ENCODE measurements around the gene SUSD1. TPM values are rescaled to one million over a fixed set of nuclear protein-coding genes. Genes with fewer than 3 reads are reported as not detected.

Gene SUSD1
- total and polyA plus RNA-seq, 8 donors: 2.6 to 14.8 (median 4.4) TPM

DNA sequence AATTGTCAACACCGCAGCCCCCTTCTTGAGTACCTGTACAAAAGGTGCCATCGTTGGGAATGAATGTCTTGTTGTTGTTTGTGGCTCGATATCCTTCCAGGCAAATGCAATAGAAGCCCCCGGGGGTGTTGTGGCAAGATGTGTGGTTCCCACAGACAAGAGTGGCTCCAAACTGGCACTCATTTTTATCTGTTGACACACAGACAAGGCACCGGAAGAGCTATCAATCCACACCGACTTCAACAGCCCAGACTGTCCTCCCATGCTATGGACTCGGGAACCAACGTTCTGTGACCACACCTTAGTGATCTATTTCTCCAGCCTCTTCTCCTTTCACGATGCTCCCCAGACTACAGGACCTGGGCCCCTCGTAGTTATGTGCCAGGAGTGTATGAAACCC lies 25.9 kb downstream of the SUSD1 start:
- Histone ChIP-seq H3K27me3 (no peaks in the 10 kb centered on the region), H3K4me1 (no peaks in the 10 kb centered on the region), H3K36me3 (no peaks in the 10 kb centered on the region), H3K27ac (no peak overlapping the region), H3K4me3 (no peak overlapping the region), H3K9me3 (no peaks in the 10 kb centered on the region)
- no peak for FAIRE-seq
- TF ChIP-seq, protein P1, sequence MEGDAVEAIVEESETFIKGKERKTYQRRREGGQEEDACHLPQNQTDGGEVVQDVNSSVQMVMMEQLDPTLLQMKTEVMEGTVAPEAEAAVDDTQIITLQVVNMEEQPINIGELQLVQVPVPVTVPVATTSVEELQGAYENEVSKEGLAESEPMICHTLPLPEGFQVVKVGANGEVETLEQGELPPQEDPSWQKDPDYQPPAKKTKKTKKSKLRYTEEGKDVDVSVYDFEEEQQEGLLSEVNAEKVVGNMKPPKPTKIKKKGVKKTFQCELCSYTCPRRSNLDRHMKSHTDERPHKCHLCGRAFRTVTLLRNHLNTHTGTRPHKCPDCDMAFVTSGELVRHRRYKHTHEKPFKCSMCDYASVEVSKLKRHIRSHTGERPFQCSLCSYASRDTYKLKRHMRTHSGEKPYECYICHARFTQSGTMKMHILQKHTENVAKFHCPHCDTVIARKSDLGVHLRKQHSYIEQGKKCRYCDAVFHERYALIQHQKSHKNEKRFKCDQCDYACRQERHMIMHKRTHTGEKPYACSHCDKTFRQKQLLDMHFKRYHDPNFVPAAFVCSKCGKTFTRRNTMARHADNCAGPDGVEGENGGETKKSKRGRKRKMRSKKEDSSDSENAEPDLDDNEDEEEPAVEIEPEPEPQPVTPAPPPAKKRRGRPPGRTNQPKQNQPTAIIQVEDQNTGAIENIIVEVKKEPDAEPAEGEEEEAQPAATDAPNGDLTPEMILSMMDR (IDR thresholded peaks at IDR 0.05): no peak
- WGBS, 2 donors: 82 to 84% methylated on average over 10 of the region's 10 CpGs
- intact Hi-C loops (cut with DNase I): no loop called here
- no peak for DNase-seq
- no peak for ATAC-seq

DNA sequence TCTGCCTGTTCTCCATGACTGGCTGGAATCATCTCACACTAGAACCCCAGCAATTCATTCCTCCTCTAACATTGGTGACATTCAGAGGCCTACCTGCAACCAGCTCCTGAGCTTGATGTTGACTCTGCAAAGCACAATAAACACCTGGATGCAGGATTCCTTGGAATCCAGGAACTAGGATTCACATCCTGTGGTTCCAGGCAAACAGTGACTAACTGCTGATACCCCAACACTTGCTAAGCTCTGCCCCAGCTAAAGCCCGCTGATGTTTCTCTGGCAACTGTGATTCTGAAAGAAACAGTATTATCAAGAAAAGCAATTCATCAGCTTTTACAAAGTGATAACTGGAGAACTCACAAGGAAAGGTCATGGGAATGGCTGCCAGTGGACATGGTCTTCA lies 29.2 kb downstream of the SUSD1 start:
- no peaks in the 10 kb centered on the region for H3K4me1 ChIP-seq
- no peak for FAIRE-seq
- no peak for DNase-seq

DNA sequence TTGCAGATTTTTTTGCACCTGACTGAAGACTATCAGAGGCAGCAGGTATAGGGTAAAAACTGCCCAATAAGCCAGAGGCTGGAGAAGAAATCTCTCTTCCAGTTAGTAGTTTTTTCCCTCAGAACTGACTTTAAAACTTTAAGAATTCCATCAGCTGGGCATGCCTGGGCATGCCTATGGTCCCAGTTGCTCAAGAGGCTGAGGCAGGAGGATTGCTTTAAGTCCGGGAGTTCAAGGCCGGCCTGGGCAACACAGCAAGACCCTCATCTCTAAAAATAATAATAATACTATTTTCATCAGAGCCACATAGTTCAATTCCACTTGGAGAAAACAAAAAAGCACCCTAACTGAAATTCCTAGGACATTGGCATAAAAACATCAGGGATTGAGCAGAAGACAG lies 30.3 kb downstream of the SUSD1 start:
- no peak overlapping the region for H3K27ac ChIP-seq
- intact Hi-C loops (cut with DNase I): no loop called here
- DNase-seq (no peak), FAIRE-seq (no peak), ATAC-seq (no peak)
- 97 to 98% methylated on average over 2 of the region's 2 CpGs for WGBS, 2 donors
- H3K9me3 ChIP-seq: no peaks in the 10 kb centered on the region
- TF ChIP-seq, protein P1 (IDR thresholded peaks at IDR 0.05): no peak
- no peak overlapping the region for H3K4me3 ChIP-seq
- H3K36me3 ChIP-seq: no peaks in the 10 kb centered on the region
- H3K27me3 ChIP-seq: no peaks in the 10 kb centered on the region
- H3K4me1 ChIP-seq: no peaks in the 10 kb centered on the region

More for the DNA sequence above, 29.2 kb downstream of the SUSD1 start:
- no peak for ATAC-seq
- no peaks in the 10 kb centered on the region for H3K27me3 ChIP-seq
- no peak overlapping the region for H3K27ac ChIP-seq
- no peak overlapping the region for H3K4me3 ChIP-seq
- intact Hi-C loops (cut with DNase I): no loop called here
- TF ChIP-seq, protein P1 (IDR thresholded peaks at IDR 0.05): no peak
- H3K9me3 ChIP-seq: no peaks in the 10 kb centered on the region
- no peaks in the 10 kb centered on the region for H3K36me3 ChIP-seq
- 88 to 95% methylated on average over 1 of the region's 1 CpG for WGBS, 2 donors

DNA sequence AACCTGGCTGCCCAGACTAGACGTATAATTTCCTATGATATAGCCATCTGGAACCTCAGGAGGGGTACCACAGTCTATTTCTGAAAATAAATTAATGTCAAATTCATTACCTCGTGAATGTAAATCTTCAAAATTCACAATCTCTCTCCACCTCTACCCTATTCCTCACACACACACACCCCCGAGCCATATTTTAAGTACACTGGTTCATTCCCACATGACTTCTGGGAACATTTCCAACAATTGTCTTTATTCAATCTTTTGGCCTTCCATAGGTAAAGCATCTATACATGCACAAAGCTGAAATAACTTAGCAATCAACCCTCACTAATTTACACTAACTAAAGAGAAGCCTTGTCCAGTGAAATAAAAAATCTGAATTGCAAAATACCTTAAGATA lies 32.7 kb downstream of the SUSD1 start:
- no peak overlapping the region for H3K4me3 ChIP-seq
- TF ChIP-seq, protein P1 (IDR thresholded peaks at IDR 0.05): no peak
- H3K4me1 ChIP-seq: no peaks in the 10 kb centered on the region
- no peak for FAIRE-seq
- no peak for DNase-seq
- WGBS, 2 donors: 81 to 82% methylated on average over 3 of the region's 3 CpGs
- H3K27ac ChIP-seq: no peak overlapping the region
- no peaks in the 10 kb centered on the region for H3K9me3 ChIP-seq
- ATAC-seq: no peak
- intact Hi-C loops (cut with DNase I): no loop called here
- no peaks in the 10 kb centered on the region for H3K36me3 ChIP-seq
- H3K27me3 ChIP-seq: no peaks in the 10 kb centered on the region

DNA sequence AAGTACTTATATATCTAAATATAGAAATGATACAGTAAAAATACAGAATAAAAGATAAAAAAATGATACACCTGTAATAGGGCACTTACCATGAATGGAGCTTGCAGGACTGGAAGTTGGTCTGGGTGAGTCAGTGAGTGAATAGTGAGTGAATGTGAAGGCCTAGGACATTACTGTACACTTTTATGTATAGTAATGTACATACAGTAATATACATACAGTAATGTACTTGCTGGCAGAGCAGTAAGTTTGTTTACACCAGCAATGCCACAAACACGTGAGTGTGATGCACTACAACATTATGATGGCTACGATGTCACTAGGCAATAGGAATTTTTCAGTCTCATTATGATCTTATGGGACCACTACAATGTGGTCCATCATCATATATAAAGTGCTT lies 34.2 kb downstream of the SUSD1 start:
- TF ChIP-seq, protein P1 (IDR thresholded peaks at IDR 0.05): no peak
- no peak overlapping the region for H3K27ac ChIP-seq
- no peak for DNase-seq
- no peak for FAIRE-seq
- intact Hi-C loops (cut with DNase I): no loop called here
- no peaks in the 10 kb centered on the region for H3K9me3 ChIP-seq
- WGBS, 2 donors: 90 to 95% methylated on average over 2 of the region's 2 CpGs
- no peak overlapping the region for H3K4me3 ChIP-seq
- ATAC-seq: no peak
- no peaks in the 10 kb centered on the region for H3K27me3 ChIP-seq
- H3K4me1 ChIP-seq: no peaks in the 10 kb centered on the region
- H3K36me3 ChIP-seq: no peaks in the 10 kb centered on the region
